Activated gamma-delta T cell (primary cell): Measurements from ENCODE around the gene CWF19L2.

Experiments used
- DNase-seq: peaks from one replicate; lab custom pipeline; 2025; lab: John Stamatoyannopoulos, UW

The CWF19L2 gene

DNA sequence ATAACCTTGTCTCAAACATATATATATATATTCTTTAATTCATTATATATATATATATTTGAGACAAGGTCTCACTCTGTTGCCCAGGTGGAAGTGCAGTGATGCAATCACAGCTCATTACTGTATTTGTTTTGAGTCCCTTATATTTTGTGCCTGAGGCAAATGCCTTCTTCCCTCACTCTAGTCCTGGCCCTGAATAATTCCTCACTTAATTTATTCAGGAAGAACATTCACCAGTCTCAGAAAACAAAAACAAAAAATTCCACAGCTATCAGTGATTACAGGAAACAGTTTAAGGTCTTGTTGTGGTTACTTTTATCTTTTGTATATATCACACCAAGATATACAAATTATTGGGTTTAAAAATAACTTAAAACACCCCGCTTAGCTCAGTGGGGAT, 155.7 kb downstream of the CWF19L2 start:
- DNase-seq = no peak

DNA sequence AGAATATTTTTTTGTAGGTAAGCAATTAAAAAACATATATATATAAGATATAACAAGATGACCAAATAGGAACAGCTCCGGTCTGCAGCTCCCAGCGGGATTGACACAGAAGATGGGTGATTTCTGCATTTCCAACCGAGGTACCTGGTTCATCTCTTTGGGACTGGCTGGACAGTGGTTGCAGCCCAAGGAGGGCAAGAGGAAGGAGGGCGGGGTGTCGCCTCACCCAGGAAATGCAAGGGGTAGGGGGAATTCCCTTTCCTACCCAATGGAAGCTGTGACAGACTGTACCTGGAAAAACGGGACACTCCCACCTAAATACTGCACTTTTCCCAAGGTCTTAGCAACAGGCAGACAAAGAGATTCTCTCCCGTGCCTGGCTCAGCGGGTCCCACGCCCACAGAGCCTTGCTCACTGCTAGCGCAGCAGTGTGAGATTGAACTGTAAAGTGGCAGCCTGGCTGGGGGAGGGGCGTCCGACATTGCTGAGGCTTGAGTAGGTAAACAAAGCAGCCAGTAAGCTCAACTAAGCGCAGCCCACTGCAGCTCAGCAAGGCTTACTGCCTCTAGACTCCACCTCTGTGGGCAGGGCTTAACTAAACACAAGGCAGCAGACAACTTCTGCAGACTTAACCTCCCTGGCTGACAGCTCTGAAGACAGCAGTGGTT, 163.8 kb downstream of the CWF19L2 start:
- DNase-seq = no peak

DNA sequence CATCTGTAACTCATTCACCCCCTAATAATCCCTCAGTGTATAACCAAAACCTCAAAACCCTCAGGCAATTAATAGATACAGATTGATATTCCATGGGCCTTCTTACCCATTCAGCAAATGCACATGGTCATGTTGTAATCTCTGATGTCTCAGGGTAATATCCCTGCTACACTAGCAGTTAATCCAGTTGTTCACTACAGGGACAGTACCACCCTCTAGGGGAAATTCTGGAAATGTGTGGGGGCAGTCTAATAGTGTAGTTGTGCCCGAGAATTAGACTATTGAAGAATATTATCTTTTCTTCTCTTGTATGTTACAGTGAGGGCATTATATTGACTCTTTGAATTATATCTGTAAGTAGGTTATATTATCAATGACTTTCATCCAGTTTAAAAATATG, 175.4 kb downstream of the CWF19L2 start:
- no peak for DNase-seq
